Liver (tissue), 9 donors: Measurements from ENCODE around the gene CDH4. TPM values are rescaled to one million over a fixed set of nuclear protein-coding genes. Genes with fewer than 3 reads are reported as not detected.

ENCODE experiments used
- DNase-seq: peaks from one replicate; pipeline ENCODE4 v3.0.0-alpha.2; 2017; ENCODE audit warnings: low spot score
- H3K27ac ChIP-seq, 2 donors: one replicate each; pipeline ENCODE4 v1.7.0; 2013; ENCODE audit warnings: inconsistent platforms in 2 of 2, low read length in 2 of 2, control low read depth in 1 of 2, low read depth in 1 of 2, mild to moderate bottlenecking in 1 of 2
- H3K27me3 ChIP-seq, 4 donors: one replicate each; pipeline versions ENCODE4 v1.6.1 to v1.7.0; 2013; ENCODE audit warnings: low read length in 3 of 4, inconsistent platforms in 1 of 4, mild to moderate bottlenecking in 1 of 4, moderate library complexity in 1 of 4; ENCODE audit not compliant: control insufficient read depth in 4 of 4, insufficient read depth in 4 of 4
- H3K36me3 ChIP-seq, 4 donors: one replicate each; pipeline versions ENCODE4 v1.6.1 to v1.7.0; 2013; ENCODE audit warnings: low read length in 3 of 4, mild to moderate bottlenecking in 3 of 4, low read depth in 1 of 4, moderate library complexity in 1 of 4; ENCODE audit not compliant: control insufficient read depth in 4 of 4, insufficient read depth in 3 of 4
- H3K4me1 ChIP-seq, 4 donors: one replicate each; pipeline versions ENCODE4 v1.6.1 to v1.7.0; 2013; ENCODE audit warnings: low read length in 3 of 4, mild to moderate bottlenecking in 3 of 4, moderate library complexity in 1 of 4; ENCODE audit not compliant: control insufficient read depth in 4 of 4, insufficient read depth in 4 of 4
- H3K4me3 ChIP-seq, 3 donors: one replicate each; pipeline versions ENCODE4 v1.6.1 to v1.7.0; 2013; ENCODE audit warnings: low read length in 3 of 3, control low read depth in 1 of 3, low read depth in 1 of 3, mild to moderate bottlenecking in 1 of 3
- H3K9ac ChIP-seq, 2 donors: one replicate each; pipeline ENCODE4 v1.7.0; 2013; ENCODE audit warnings: low read length in 2 of 2, mild to moderate bottlenecking in 2 of 2, moderate library complexity in 2 of 2, control low read depth in 1 of 2, low read depth in 1 of 2
- H3K9me3 ChIP-seq, 4 donors: one replicate each; pipeline versions ENCODE4 v1.6.1 to v1.7.0; 2013; ENCODE audit warnings: low read length in 3 of 4; ENCODE audit not compliant: control insufficient read depth in 4 of 4
- EGR1 ChIP-seq, 2 donors: IDR thresholded peaks; 2 replicates each; pipeline ENCODE4 v1.6.1; 2016 to 2018; ENCODE audit warnings: antibody characterized with exemption in 2 of 2, low read depth in 2 of 2
- FOXA1 ChIP-seq: IDR thresholded peaks from 2 replicates; pipeline ENCODE4 v1.6.1; 2016; ENCODE audit warnings: antibody characterized with exemption
- FOXA2 ChIP-seq: IDR thresholded peaks from 2 replicates; pipeline ENCODE4 v1.6.1; 2016; ENCODE audit warnings: antibody characterized with exemption
- GABPA ChIP-seq, 2 donors: IDR thresholded peaks in 1 of 2; conservative IDR thresholded peaks in 1 of 2; 2 replicates each; pipeline ENCODE4 v1.6.1; 2016; ENCODE audit warnings: antibody characterized with exemption in 2 of 2, mild to moderate bottlenecking in 1 of 2, moderate library complexity in 1 of 2
- HNF4A ChIP-seq, 2 donors: conservative IDR thresholded peaks; 2 replicates each; pipeline ENCODE4 v1.6.1; 2016; ENCODE audit warnings: antibody characterized with exemption in 2 of 2, mild to moderate bottlenecking in 2 of 2
- HNF4G ChIP-seq: IDR thresholded peaks from 2 replicates; pipeline ENCODE4 v1.6.1; 2016; ENCODE audit warnings: antibody characterized with exemption
- NR2F2 ChIP-seq: IDR thresholded peaks from 2 replicates; pipeline ENCODE4 v1.6.1; 2016; ENCODE audit warnings: antibody characterized with exemption
- RAD21 ChIP-seq, 2 donors: IDR thresholded peaks; 2 replicates each; pipeline ENCODE4 v1.6.1; 2016; ENCODE audit warnings: antibody characterized with exemption in 2 of 2, mild to moderate bottlenecking in 2 of 2
- RXRA ChIP-seq, 2 donors: IDR thresholded peaks; 2 replicates each; pipeline ENCODE4 v1.6.1; 2017 to 2018; ENCODE audit warnings: antibody characterized with exemption in 2 of 2, mild to moderate bottlenecking in 1 of 2
- SP1 ChIP-seq: IDR thresholded peaks from 2 replicates; pipeline ENCODE4 v1.6.1; 2018; ENCODE audit warnings: antibody characterized with exemption, mild to moderate bottlenecking
- TAF1 ChIP-seq: conservative IDR thresholded peaks from 2 replicates; pipeline ENCODE4 v1.6.1; 2016; ENCODE audit warnings: antibody characterized with exemption, mild to moderate bottlenecking
- YY1 ChIP-seq: IDR thresholded peaks from 2 replicates; pipeline ENCODE4 v1.6.1; 2016; ENCODE audit warnings: antibody characterized with exemption, mild to moderate bottlenecking
- WGBS: extraction: QIAGEN DNeasy Blood & Tissue Kit; methylation state at CpG from one replicate; pipeline ENCODE4 v1.1.7; 2013; 5-methylcytosine and 5-hydroxymethylcytosine counted together
- polyA plus RNA-seq, 2 donors: library from polyadenylated mRNA; stranded (reverse) in 1 of 2; unstranded in 1 of 2; fragments of 200-250 nt in 1 of 2; fragments of >200 nt in 1 of 2; fragmentation: Nextera tagmentation in 1 of 2; extraction: Ambion mirVana in 1 of 2; gene quantifications; one replicate each; pipeline versions ENCODE4 v1.2.1 to v1.2.3, GENCODE V29; 2013 to 2015
- total RNA-seq, 2 donors: library from RNA; depleted of rRNA; stranded (reverse); fragments of >200 nt; gene quantifications; one replicate each; pipeline ENCODE4 v1.2.3, GENCODE V29; 2014
- TF ChIP-seq, protein P1 (sequence below): IDR thresholded peaks from 2 replicates; pipeline ENCODE4 v1.6.1; 2016; ENCODE audit warnings: antibody characterized with exemption
- TF ChIP-seq, protein P2 (sequence below): IDR thresholded peaks from 2 replicates; pipeline ENCODE4 v1.6.1; 2016; ENCODE audit warnings: antibody characterized with exemption
- TF ChIP-seq, protein P3 (sequence below): IDR thresholded peaks from 2 replicates; pipeline ENCODE4 v1.6.1; 2016; ENCODE audit warnings: antibody characterized with exemption
- donor health status: healthy.
- donor health status: healthy.
- donor health status: healthy.
- donor health status: healthy.
- donor health status: healthy.

The CDH4 gene
- total and polyA plus RNA-seq, 4 donors: 0.03 to 0.25 (median 0.19) TPM; not detected in 1

DNA sequence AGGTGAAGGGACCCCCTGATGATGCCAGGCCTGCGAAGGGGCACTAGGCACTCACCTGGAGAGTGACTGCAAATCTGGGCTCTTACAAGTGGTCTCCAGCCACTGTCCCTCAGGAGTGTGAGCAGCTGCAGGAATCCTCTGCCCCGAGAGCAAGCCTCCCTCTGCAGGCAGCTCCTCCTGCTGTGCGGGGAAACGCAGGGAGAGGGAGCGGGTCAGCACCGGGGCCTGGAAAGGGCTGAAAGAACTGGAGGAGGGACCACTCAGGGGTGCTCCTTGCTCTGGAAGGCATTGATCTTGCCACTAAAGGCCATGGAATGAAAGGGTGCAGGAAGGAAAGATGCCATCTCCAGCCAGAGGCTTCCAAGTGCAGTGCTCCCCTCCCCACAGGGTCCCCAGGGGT, 168.0 kb downstream of the CDH4 start:
- H3K27ac ChIP-seq: no peak overlapping the region
- DNase-seq: no peak
- H3K4me1 ChIP-seq: no peaks in the 10 kb centered on the region
- H3K9me3 ChIP-seq: peaks cover 0 to 4% (median 0%) of the 10 kb centered on the region in 4 donors
- H3K27me3 ChIP-seq: no peaks in the 10 kb centered on the region
- TF ChIP-seq TAF1: no peak
- TF ChIP-seq FOXA1: no peak
- no peak for TF ChIP-seq GABPA (IDR thresholded peaks at IDR 0.05 in 1 of 2, conservative IDR thresholded peaks at IDR 0.05 in 1 of 2)
- no peak for TF ChIP-seq RXRA (IDR thresholded peaks at IDR 0.05)
- no peak for TF ChIP-seq SP1
- TF ChIP-seq, protein P1, sequence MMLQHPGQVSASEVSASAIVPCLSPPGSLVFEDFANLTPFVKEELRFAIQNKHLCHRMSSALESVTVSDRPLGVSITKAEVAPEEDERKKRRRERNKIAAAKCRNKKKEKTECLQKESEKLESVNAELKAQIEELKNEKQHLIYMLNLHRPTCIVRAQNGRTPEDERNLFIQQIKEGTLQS: no peak
- TF ChIP-seq EGR1 (IDR thresholded peaks at IDR 0.05; ENCODE audit: low read depth in 2 of 2): no peak
- TF ChIP-seq FOXA2: no peak
- TF ChIP-seq, protein P2, sequence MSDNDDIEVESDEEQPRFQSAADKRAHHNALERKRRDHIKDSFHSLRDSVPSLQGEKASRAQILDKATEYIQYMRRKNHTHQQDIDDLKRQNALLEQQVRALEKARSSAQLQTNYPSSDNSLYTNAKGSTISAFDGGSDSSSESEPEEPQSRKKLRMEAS: no peak
- no peak for TF ChIP-seq YY1
- no peak for TF ChIP-seq HNF4G
- H3K36me3 ChIP-seq: no peaks in the 10 kb centered on the region
- no peak overlapping the region for H3K4me3 ChIP-seq
- 75% methylated on average over 6 of the region's 6 CpGs for WGBS
- no peak overlapping the region for H3K9ac ChIP-seq

DNA sequence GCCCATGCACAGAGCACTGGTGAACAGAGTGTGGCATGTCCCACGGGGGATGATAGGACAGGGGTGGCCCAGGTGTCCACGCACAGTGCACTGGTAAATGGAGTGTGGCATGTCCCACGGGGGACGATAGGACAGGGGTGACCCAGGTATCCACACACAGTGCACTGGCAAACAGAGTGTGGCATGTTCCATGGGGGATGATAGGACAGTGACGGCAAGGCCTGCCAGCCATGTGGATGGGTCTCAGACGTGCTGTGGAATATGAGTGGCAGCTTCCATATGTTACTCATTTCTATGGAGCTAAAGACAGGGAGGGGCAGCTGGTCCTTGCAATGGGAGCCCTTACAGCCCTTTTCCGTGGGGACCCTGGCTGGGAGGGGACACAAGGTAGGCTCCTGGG, 168.7 kb downstream of the CDH4 start:
- no peak overlapping the region for H3K4me3 ChIP-seq
- H3K9ac ChIP-seq: no peak overlapping the region
- H3K27ac ChIP-seq: no peak overlapping the region
- H3K4me1 ChIP-seq: no peaks in the 10 kb centered on the region
- 77% methylated on average over 7 of the region's 7 CpGs for WGBS
- TF ChIP-seq EGR1 (IDR thresholded peaks at IDR 0.05; ENCODE audit: low read depth in 2 of 2) (no peak), RXRA (IDR thresholded peaks at IDR 0.05) (no peak), GABPA (IDR thresholded peaks at IDR 0.05 in 1 of 2, conservative IDR thresholded peaks at IDR 0.05 in 1 of 2) (no peak), SP1 (no peak), TAF1 (no peak), FOXA1 (no peak), FOXA2 (no peak), RAD21 (IDR thresholded peaks at IDR 0.05) (no peak), HNF4A (conservative IDR thresholded peaks at IDR 0.05) (no peak), NR2F2 (no peak)
- TF ChIP-seq, protein P2: no peak
- TF ChIP-seq, protein P3, sequence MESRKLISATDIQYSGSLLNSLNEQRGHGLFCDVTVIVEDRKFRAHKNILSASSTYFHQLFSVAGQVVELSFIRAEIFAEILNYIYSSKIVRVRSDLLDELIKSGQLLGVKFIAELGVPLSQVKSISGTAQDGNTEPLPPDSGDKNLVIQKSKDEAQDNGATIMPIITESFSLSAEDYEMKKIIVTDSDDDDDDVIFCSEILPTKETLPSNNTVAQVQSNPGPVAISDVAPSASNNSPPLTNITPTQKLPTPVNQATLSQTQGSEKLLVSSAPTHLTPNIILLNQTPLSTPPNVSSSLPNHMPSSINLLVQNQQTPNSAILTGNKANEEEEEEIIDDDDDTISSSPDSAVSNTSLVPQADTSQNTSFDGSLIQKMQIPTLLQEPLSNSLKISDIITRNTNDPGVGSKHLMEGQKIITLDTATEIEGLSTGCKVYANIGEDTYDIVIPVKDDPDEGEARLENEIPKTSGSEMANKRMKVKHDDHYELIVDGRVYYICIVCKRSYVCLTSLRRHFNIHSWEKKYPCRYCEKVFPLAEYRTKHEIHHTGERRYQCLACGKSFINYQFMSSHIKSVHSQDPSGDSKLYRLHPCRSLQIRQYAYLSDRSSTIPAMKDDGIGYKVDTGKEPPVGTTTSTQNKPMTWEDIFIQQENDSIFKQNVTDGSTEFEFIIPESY: no peak
- TF ChIP-seq, protein P1: no peak
- H3K9me3 ChIP-seq: peaks cover 0 to 4% (median 0%) of the 10 kb centered on the region in 4 donors
- H3K27me3 ChIP-seq: no peaks in the 10 kb centered on the region
- DNase-seq: no peak
- no peaks in the 10 kb centered on the region for H3K36me3 ChIP-seq
